GM18517 (cell line): Measurements from ENCODE around the gene IRGQ.

Experiments used
- ATAC-seq: cut with Tn5 transposase; IDR thresholded peaks from one replicate; pipeline ENCODE4 v1.9.1; 2021; ENCODE audit warnings: mild to moderate bottlenecking, moderate library complexity; ENCODE audit not compliant: unreplicated experiment

The IRGQ gene

DNA sequence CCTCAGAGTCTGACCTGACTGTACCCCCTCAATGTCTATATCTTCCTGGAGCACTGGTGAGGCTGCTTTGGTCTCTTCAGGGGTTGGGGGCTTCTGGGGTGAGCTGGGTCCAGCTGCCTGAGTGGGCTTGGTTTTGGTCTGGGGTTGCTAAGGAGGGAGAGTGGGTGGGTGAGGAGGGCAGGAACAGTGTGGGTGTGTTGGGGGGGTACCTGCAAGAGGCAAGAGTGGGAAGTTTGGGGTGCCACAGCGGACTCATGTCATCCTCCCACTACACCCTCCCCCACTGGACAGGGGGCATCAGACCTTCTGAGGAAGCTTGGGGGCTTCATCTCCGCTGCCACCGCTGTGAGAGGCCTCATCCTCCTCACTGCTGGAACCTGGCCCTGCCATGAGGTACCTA, 49.4 kb downstream of the IRGQ start:
- no peak for ATAC-seq

DNA sequence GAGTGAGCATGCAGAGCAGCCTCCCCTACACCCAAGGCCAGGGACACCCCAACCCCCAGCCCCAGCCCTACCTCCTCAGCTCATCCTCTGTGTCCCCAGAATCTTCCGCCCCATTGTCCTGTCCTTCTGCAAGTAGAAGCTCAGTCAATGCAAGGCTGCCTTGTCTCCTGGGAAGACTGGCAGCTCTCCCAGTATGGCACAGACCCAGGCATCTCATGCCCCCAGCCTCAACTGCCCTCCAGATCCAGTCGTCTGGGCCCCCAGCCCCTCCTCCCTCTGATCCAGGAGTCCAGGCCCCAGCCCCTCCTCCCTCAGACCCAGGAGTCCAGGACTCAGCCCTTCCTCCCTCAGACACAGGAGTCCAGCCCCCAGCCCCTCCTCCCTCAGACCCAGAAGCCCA, 50.0 kb downstream of the IRGQ start:
- ATAC-seq: no peak

DNA sequence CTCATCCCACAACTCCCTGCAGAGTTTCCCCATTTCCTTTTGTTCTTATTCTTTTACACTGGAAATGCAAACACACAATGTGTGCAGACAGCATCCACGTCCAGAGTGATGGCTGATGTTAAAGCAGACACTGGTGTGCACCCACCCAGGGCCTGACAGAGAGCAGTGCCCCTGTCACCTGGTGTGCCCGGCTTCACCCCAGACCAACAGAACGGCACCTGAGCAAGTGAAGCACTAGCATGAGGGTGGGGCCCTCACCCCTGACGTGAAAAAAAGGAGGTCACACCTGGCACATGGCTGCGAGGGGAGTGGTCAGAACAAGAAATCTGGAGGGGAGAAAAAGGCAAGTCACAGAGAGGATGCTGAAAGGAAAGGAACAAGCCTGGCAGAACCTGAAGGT, 50.7 kb downstream of the IRGQ start:
- ATAC-seq: no peak

DNA sequence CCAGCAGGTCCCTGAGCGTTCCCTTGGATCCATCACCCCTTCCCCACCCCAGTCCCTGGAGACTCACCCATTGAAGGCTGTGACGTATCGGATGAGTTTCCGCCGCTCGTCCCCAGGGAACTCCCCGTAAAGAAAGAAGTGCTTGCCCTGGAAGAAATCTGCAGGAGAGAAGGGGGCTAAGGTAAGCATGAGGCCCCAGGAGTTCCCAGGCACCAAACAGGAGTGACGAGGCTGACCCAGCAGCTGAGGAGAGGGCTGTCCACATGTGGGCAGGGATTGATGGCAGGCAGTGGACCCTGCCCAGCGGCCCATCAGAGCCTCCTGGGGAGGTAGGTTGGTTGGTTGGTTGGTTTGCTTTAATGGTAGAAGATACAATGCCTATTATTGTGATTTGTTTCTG, 51.9 kb downstream of the IRGQ start:
- no peak for ATAC-seq

DNA sequence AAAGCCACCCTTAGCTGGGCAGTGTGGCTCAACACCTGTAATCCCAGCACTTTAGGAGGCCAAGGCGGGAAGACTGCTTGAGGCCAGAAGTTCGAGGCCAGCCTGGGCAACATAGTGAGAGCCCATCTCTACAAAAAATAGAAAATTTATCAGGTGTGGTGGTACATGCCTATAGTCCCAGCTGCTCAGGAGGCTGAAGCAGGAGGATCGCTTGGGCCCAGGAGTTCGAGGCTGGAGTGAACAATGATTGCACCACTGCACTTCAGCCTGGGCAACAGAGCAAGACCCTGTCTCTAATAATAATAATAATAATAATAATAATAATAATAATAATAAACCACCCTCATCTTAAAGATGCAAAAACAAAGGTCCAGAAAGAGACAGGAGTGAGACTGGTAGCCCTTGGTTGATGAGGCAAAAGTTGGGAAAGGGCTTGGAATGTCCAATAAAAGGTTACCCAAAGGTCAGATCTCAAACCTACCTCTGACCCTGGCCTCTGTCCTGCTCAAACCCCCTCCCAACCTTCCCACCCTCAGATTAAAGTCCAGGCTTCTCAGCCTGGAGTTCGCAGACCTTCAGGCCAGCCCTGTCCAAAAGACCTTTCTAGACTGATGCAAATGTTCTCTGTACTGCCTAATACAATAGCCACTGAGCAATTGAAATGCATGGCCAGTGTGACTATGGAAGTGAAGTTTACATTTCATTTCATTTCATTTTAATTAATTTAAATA, 53.8 kb downstream of the IRGQ start:
- no peak for ATAC-seq

DNA sequence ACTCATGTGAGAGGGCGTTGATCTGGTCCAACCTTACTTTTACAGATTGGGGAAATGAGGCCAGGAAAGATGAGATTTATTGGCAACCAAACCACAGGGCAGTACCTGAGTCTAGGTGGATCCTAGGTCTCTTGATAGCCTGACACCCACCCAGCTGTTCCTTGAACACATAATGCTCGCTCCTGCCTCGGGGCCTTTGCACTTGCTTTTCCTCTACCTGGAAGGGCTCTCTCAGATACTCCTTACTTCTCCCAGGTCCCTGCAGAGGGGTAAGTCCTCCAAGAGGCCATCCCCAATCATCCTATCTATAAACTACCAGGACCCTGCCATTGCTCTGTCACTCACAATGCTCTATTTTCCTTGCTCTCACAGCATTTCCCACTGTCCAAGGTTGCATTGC, 55.6 kb downstream of the IRGQ start:
- ATAC-seq: no peak

DNA sequence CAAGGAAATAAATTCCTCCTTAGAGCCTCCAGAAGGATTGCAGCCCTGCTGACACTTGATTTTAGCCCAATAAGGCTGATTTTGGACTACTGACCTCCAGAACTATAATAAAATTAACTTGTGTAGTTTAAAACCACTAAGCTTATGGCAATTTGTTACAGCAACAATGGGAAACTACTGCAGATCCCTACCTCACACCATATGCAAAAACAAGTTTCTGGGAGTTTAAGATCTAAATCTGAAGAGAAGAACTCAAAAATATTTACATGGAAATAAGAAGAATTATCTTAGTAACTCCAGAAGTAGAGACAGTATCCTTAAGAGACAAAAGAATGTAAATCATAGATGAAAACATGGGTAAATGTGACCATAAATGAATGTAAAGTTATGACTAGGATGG, 57.0 kb downstream of the IRGQ start:
- ATAC-seq: no peak

DNA sequence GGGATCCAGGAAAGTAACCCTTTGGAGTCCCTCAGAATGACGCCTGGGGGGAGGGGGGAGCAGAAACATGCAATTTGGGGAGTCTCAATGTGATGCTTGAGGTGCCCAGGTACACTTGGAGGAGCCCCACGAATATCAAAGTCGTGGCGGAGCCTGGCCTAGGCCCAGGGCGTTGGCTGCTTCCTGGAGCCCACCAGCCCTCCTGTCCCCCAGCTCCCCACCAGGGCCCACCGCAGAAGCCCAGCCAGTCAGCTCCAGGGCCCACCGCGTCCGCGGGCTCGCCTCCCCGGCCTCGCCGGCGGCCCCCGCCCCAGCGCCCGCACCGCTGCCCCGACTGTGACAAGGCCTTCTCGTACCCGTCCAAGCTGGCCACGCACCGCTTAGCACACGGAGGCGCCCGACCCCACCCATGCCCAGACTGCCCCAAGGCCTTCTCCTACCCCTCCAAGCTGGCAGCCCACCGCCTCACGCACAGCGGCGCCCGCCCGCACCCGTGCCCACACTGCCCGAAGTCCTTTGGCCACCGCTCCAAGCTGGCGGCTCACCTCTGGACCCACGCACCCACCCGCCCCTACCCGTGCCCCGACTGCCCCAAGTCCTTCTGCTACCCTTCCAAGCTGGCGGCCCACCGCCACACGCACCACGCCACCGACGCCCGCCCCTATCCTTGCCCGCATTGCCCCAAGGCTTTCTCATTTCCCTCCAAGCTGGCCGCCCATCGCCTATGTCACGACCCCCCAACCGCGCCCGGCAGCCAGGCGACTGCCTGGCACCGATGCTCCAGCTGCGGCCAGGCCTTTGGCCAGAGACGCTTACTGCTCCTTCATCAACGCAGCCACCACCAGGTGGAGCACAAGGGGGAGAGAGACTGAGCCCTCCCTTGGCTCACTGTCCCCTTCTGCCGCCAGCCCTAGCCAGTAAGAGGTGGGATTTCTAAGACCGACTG, 60.8 kb downstream of the IRGQ start:
- ATAC-seq: no peak
